ENCODE data around the gene FGF1. TPM values are rescaled to one million over a fixed set of nuclear protein-coding genes. Genes with fewer than 3 reads are reported as not detected.

Gene FGF1
- polyA plus RNA-seq, 4 donors, result 0.27 to 2.8 (median 0.65) TPM; not detected in 1

DNA sequence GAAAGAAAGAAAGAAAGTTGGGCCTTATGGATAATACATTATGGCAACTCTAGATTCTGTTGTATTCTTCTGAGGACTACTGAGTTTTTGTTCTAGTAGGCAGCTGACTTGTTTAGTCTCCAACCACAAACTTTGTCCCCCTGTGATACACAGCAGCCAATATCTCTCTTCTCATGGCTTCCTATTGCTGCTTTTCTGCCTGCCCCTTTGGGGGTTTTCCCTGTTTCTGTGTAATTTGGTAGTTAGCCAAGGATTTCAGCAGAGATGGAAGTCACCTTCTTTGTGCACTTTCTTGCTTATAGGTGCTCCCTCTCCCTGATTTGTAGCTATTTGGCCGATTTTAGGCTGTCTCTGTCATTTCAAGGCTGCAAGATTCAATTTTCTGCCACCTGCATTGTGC, 109.6 kb downstream of the FGF1 start:
- no peak overlapping the region for H3K4me3 ChIP-seq (ENCODE audit: low read depth in 1 of 3, low read length in 3 of 3)
- H3K27me3 ChIP-seq (ENCODE audit: control insufficient read depth in 3 of 3, insufficient read depth in 3 of 3, low read length in 3 of 3), result no peaks in the 10 kb centered on the region
- no peaks in the 10 kb centered on the region for H3K36me3 ChIP-seq (ENCODE audit: control insufficient read depth in 3 of 3, insufficient read depth in 2 of 3, low read depth in 1 of 3, low read length in 3 of 3)
- 50 to 79% (median 69%) methylated on average over 1 of the region's 1 CpG for WGBS, 3 donors
- peaks cover 0 to 15% (median 0%) of the 10 kb centered on the region in 3 donors for H3K4me1 ChIP-seq (ENCODE audit: control insufficient read depth in 3 of 3, insufficient read depth in 2 of 3, low read depth in 1 of 3, low read length in 2 of 3)
- H3K27ac ChIP-seq (ENCODE audit: low read depth in 1 of 3, low read length in 2 of 3), result no peak overlapping the region
- FAIRE-seq (no peak), DNase-seq (no peak)
- H3K9me3 ChIP-seq (ENCODE audit: control insufficient read depth in 2 of 2, insufficient read depth in 1 of 2, low read depth in 1 of 2, low read length in 1 of 2), result no peaks in the 10 kb centered on the region

DNA sequence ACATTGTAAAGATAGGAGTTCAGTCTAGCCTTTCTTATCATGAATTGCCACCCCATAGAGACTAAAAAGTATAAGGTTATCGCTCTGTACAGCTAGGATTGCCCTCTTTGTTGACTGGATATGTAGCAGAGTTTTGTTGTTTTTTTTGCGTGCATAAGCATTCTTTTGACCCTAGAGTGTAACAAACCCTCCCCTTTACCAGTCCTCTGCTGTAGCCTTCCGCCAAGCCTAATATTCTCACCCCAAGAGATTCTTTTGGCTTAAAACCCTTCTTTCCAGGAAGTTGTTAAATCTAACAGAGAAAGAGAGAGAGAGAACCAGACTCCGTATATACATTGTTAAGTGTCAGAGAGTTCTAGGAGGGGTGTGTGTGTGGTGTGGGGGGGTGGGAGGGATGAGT, 113.9 kb downstream of the FGF1 start:
- no peak overlapping the region for H3K4me3 ChIP-seq (ENCODE audit: low read depth in 1 of 3, low read length in 3 of 3)
- no peaks in the 10 kb centered on the region for H3K27me3 ChIP-seq (ENCODE audit: control insufficient read depth in 3 of 3, insufficient read depth in 3 of 3, low read length in 3 of 3)
- DNase-seq (peak in 1 of 2 donors; percentile 29), FAIRE-seq (no peak)
- peak overlapping the region in 1 of 3 donors; percentile 29 for H3K27ac ChIP-seq (ENCODE audit: low read depth in 1 of 3, low read length in 2 of 3)
- 45 to 59% (median 57%) methylated on average over 4 of the region's 4 CpGs for WGBS, 3 donors
- H3K4me1 ChIP-seq (ENCODE audit: control insufficient read depth in 3 of 3, insufficient read depth in 2 of 3, low read depth in 1 of 3, low read length in 2 of 3), result peaks cover 0 to 15% (median 0%) of the 10 kb centered on the region in 3 donors
- H3K9me3 ChIP-seq (ENCODE audit: control insufficient read depth in 2 of 2, insufficient read depth in 1 of 2, low read depth in 1 of 2, low read length in 1 of 2), result no peaks in the 10 kb centered on the region
- no peaks in the 10 kb centered on the region for H3K36me3 ChIP-seq (ENCODE audit: control insufficient read depth in 3 of 3, insufficient read depth in 2 of 3, low read depth in 1 of 3, low read length in 3 of 3)

DNA sequence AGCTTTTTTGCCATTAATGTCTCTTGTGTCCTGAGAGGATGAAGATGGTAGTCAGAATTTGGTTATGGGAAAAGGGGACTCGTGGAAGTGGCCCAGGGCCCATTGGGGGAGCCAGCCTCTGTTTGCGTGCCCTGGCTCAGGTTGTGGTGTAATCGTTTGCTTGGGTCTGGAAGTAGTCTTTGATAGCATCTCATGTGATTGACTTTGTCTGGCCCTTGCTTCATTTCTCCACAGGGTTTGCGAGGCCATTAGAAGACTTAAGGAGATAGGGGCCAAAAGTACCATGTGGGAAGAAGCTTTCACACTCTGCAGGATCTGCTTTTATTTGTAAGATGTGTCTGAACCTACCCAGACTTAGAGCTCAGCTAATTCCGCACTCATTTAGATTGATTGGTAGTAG, 114.5 kb downstream of the FGF1 start:
- Histone ChIP-seq H3K27ac (ENCODE audit: low read depth in 1 of 3, low read length in 2 of 3) (no peak overlapping the region), H3K9me3 (ENCODE audit: control insufficient read depth in 2 of 2, insufficient read depth in 1 of 2, low read depth in 1 of 2, low read length in 1 of 2) (no peaks in the 10 kb centered on the region), H3K4me3 (ENCODE audit: low read depth in 1 of 3, low read length in 3 of 3) (no peak overlapping the region), H3K27me3 (ENCODE audit: control insufficient read depth in 3 of 3, insufficient read depth in 3 of 3, low read length in 3 of 3) (no peaks in the 10 kb centered on the region), H3K36me3 (ENCODE audit: control insufficient read depth in 3 of 3, insufficient read depth in 2 of 3, low read depth in 1 of 3, low read length in 3 of 3) (no peaks in the 10 kb centered on the region), H3K4me1 (ENCODE audit: control insufficient read depth in 3 of 3, insufficient read depth in 2 of 3, low read depth in 1 of 3, low read length in 2 of 3) (peaks cover 0 to 15% (median 0%) of the 10 kb centered on the region in 3 donors)
- FAIRE-seq (no peak), DNase-seq (peak in 1 of 2 donors; percentile 13)
- WGBS, 3 donors, result 83 to 90% (median 87%) methylated on average over 5 of the region's 5 CpGs

DNA sequence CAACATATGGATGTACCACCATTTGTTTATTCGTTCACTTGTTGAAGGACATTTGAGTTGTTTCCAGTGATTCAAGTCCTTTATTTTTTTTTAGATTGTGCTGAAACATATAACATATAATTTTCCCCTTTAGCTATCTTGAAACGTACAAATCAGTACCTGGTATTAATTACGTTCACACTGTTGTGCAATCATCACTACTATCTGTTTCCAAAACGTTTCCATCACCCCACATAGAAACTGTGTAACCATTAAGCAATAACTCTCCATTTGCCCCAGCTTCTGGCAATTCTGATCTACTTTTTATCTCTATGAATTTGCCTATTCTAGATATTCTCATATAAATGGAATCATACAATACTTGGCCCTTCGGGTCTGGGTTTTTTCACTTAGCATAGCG, 116.0 kb downstream of the FGF1 start:
- DNase-seq (no peak), FAIRE-seq (no peak)
- H3K4me1 ChIP-seq (ENCODE audit: control insufficient read depth in 3 of 3, insufficient read depth in 2 of 3, low read depth in 1 of 3, low read length in 2 of 3), result peaks cover 0 to 15% (median 0%) of the 10 kb centered on the region in 3 donors
- WGBS, 3 donors, result 71 to 83% (median 75%) methylated on average over 6 of the region's 6 CpGs
- no peak overlapping the region for H3K27ac ChIP-seq (ENCODE audit: low read depth in 1 of 3, low read length in 2 of 3)
- H3K36me3 ChIP-seq (ENCODE audit: control insufficient read depth in 3 of 3, insufficient read depth in 2 of 3, low read depth in 1 of 3, low read length in 3 of 3), result no peaks in the 10 kb centered on the region
- no peak overlapping the region for H3K4me3 ChIP-seq (ENCODE audit: low read depth in 1 of 3, low read length in 3 of 3)
- no peaks in the 10 kb centered on the region for H3K27me3 ChIP-seq (ENCODE audit: control insufficient read depth in 3 of 3, insufficient read depth in 3 of 3, low read length in 3 of 3)
- H3K9me3 ChIP-seq (ENCODE audit: control insufficient read depth in 2 of 2, insufficient read depth in 1 of 2, low read depth in 1 of 2, low read length in 1 of 2), result no peaks in the 10 kb centered on the region

DNA sequence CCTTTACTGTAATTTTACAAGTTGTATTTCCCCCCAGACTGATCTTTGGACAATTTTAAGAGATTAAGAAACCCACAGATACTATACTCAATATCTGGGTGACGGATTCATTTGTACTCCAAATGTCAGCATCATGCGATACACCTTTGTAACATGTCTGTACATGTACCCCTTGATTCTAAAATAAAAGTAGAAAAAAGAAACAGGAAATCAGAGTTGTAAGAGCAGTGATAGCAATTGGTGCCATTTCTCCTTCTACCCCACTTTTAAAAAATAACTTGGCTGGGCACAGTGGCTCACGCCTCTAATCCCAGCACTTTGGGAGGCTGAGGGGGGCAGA, 116.9 kb downstream of the FGF1 start:
- no peaks in the 10 kb centered on the region for H3K27me3 ChIP-seq (ENCODE audit: control insufficient read depth in 3 of 3, insufficient read depth in 3 of 3, low read length in 3 of 3)
- no peak for DNase-seq
- WGBS, 3 donors, result 89 to 96% (median 90%) methylated on average over 3 of the region's 3 CpGs
- H3K9me3 ChIP-seq (ENCODE audit: control insufficient read depth in 2 of 2, insufficient read depth in 1 of 2, low read depth in 1 of 2, low read length in 1 of 2), result no peaks in the 10 kb centered on the region
- H3K36me3 ChIP-seq (ENCODE audit: control insufficient read depth in 3 of 3, insufficient read depth in 2 of 3, low read depth in 1 of 3, low read length in 3 of 3), result no peaks in the 10 kb centered on the region
- H3K4me3 ChIP-seq (ENCODE audit: low read depth in 1 of 3, low read length in 3 of 3), result no peak overlapping the region
- FAIRE-seq, result no peak
- H3K4me1 ChIP-seq (ENCODE audit: control insufficient read depth in 3 of 3, insufficient read depth in 2 of 3, low read depth in 1 of 3, low read length in 2 of 3), result peaks cover 0 to 15% (median 0%) of the 10 kb centered on the region in 3 donors
- no peak overlapping the region for H3K27ac ChIP-seq (ENCODE audit: low read depth in 1 of 3, low read length in 2 of 3)

DNA sequence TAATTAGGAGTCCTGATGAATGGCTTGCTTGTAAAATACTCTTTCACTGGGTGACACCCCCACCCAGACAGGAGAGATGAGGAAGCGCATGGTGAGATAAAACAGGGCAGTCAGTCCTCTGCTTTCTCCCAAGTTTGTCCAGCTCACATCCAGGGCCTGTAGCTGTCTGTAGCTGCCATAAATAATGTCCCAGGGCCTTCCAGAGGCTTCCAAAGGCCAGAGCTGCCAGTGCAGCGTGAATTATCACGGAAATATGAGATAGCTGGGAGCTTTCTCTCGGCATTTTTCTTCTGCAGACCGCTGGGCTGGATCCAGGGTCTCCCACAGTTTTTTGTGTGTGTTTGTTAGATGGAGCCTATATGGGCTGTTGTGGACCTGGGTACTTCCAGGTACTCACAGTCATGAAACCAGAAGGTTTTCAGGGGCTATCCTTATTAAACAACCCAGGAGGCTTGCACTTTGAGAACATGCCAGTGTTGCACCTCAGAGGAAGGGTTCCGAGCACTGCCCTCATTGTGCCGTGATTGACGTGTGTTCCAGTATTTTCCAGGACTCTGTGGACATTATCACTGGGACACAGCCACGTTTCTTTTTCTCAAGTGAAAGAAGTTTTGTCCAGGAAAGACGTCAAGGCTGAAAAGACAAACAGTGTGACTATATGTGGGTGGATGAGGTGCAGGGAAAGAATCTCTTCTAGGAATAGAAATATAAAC, 117.5 kb downstream of the FGF1 start:
- DNase-seq (no peak), FAIRE-seq (no peak)
- Histone ChIP-seq H3K4me3 (ENCODE audit: low read depth in 1 of 3, low read length in 3 of 3) (no peak overlapping the region), H3K27me3 (ENCODE audit: control insufficient read depth in 3 of 3, insufficient read depth in 3 of 3, low read length in 3 of 3) (no peaks in the 10 kb centered on the region), H3K36me3 (ENCODE audit: control insufficient read depth in 3 of 3, insufficient read depth in 2 of 3, low read depth in 1 of 3, low read length in 3 of 3) (no peaks in the 10 kb centered on the region), H3K9me3 (ENCODE audit: control insufficient read depth in 2 of 2, insufficient read depth in 1 of 2, low read depth in 1 of 2, low read length in 1 of 2) (no peaks in the 10 kb centered on the region), H3K27ac (ENCODE audit: low read depth in 1 of 3, low read length in 2 of 3) (peak overlapping the region in 2 of 3 donors; percentile 16 to 56), H3K4me1 (ENCODE audit: control insufficient read depth in 3 of 3, insufficient read depth in 2 of 3, low read depth in 1 of 3, low read length in 2 of 3) (peaks cover 0 to 15% (median 0%) of the 10 kb centered on the region in 3 donors)
- WGBS, 3 donors, result 62 to 73% (median 65%) methylated on average over 10 of the region's 10 CpGs

DNA sequence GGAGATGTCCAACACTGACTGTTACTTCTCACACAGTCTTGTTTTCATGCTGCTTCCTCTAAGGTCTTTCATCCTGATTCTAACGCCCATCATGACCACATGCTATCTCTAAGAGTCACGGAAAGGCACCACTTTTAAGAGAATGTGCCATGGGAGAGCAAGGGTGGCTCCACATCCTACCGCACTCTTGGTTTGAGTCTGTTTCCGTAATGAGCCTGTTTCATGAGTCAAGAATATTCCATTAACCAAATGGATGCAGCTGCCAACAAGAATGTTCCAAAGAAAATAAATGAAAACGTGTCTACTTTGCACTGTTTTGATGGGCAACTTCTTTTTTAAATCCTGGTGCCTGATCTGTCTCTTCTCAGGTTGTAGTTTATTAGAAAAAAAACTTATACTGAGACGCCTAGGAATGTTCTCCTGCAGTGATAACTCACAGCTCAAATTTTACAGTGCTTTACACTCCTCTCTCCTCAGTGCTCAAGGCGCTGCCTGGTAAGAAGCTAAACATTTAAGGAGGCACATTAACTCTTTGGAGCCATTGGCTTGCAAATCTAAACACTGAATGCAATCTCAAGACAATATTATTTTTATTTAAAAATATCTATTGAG, 124.3 kb downstream of the FGF1 start:
- FAIRE-seq, result no peak
- no peak overlapping the region for H3K27ac ChIP-seq (ENCODE audit: low read depth in 1 of 3, low read length in 2 of 3)
- no peaks in the 10 kb centered on the region for H3K9me3 ChIP-seq (ENCODE audit: control insufficient read depth in 2 of 2, insufficient read depth in 1 of 2, low read depth in 1 of 2, low read length in 1 of 2)
- H3K36me3 ChIP-seq (ENCODE audit: control insufficient read depth in 3 of 3, insufficient read depth in 2 of 3, low read depth in 1 of 3, low read length in 3 of 3), result no peaks in the 10 kb centered on the region
- no peaks in the 10 kb centered on the region for H3K27me3 ChIP-seq (ENCODE audit: control insufficient read depth in 3 of 3, insufficient read depth in 3 of 3, low read length in 3 of 3)
- no peak for DNase-seq
- WGBS, 3 donors, result 78 to 83% (median 79%) methylated on average over 7 of the region's 7 CpGs
- no peak overlapping the region for H3K4me3 ChIP-seq (ENCODE audit: low read depth in 1 of 3, low read length in 3 of 3)
- H3K4me1 ChIP-seq (ENCODE audit: control insufficient read depth in 3 of 3, insufficient read depth in 2 of 3, low read depth in 1 of 3, low read length in 2 of 3), result no peaks in the 10 kb centered on the region

DNA sequence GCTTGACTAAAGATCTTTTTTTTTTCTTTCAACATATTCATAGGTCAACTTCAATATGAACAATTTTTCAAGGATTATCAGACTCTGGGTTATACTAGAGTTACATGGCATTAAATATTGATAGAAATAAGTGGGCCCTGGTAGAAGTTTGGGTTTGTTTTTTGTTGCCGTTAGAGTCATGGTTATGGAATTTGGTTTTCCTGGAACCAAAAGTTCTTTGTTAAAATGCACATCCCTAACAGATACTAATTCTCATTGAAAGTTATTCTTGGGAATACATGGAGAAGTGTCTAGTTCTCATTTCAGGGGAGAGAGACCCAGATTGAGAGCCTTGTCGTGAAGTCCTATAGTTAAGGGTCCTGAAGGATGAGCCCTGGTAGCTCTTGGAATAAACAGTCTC, 124.9 kb downstream of the FGF1 start:
- H3K36me3 ChIP-seq (ENCODE audit: control insufficient read depth in 3 of 3, insufficient read depth in 2 of 3, low read depth in 1 of 3, low read length in 3 of 3), result no peaks in the 10 kb centered on the region
- DNase-seq, result no peak
- no peaks in the 10 kb centered on the region for H3K4me1 ChIP-seq (ENCODE audit: control insufficient read depth in 3 of 3, insufficient read depth in 2 of 3, low read depth in 1 of 3, low read length in 2 of 3)
- no peaks in the 10 kb centered on the region for H3K9me3 ChIP-seq (ENCODE audit: control insufficient read depth in 2 of 2, insufficient read depth in 1 of 2, low read depth in 1 of 2, low read length in 1 of 2)
- H3K4me3 ChIP-seq (ENCODE audit: low read depth in 1 of 3, low read length in 3 of 3), result no peak overlapping the region
- no peak overlapping the region for H3K27ac ChIP-seq (ENCODE audit: low read depth in 1 of 3, low read length in 2 of 3)
- H3K27me3 ChIP-seq (ENCODE audit: control insufficient read depth in 3 of 3, insufficient read depth in 3 of 3, low read length in 3 of 3), result no peaks in the 10 kb centered on the region
- FAIRE-seq, result no peak
- 65 to 93% (median 73%) methylated on average over 2 of the region's 2 CpGs for WGBS, 3 donors
